GM10248 (cell line): ENCODE data around the gene AUTS2.

Experiments
- CTCF ChIA-PET: fragments of 300-600 bp; sonication (Branson Sonifier 250); formaldehyde crosslinking; extraction: SDS; loops from one replicate; lab custom pipeline; 2021; ENCODE audit warnings: antibody characterized with exemption; lab: Yijun Ruan, JAX
- POLR2A ChIA-PET: fragments of 350-650 bp; sonication (Branson Sonifier 250); formaldehyde crosslinking; extraction: SDS; loops from one replicate; lab custom pipeline; 2020; ENCODE audit warnings: antibody characterized with exemption; lab: Yijun Ruan, JAX
- DNase-seq: peaks from one replicate; pipeline ENCODE4 v3.0.0; 2012; ENCODE audit errors: extremely low spot score
- TF ChIP-seq, protein P1 (sequence below): IDR thresholded peaks from 2 replicates; pipeline ENCODE4 v1.5.1; 2012; ENCODE audit warnings: mild to moderate bottlenecking, low read depth; ENCODE audit errors: extremely low read depth, missing control alignments, control extremely low read depth

The AUTS2 gene

DNA sequence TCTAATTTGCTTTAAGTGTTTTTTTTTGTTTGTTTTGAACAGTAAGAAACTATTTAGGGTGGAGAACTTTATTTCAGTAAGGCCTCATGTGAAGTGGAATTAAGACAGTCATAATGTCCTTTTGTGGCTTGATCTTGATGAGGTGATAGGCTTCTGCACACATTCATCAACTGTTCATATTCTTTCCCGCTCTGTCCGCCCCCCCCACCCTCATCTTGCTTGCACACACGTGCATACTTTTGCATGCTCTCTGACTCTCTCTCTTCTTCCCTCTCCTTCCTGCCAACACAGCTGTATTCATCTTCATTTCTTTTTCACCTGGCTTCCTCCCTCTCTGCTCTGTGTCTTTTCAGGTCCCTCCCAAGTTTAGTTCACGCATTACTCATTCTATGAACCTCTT, 429.6 kb downstream of the AUTS2 start:
- no peak for DNase-seq
- CTCF ChIA-PET, result interaction anchor here (1.0 kb wide), 1 partner anchor 11 kb away, joined by 3 read pairs; no protein-coding TSS in a partner anchor
- TF ChIP-seq, protein P1, sequence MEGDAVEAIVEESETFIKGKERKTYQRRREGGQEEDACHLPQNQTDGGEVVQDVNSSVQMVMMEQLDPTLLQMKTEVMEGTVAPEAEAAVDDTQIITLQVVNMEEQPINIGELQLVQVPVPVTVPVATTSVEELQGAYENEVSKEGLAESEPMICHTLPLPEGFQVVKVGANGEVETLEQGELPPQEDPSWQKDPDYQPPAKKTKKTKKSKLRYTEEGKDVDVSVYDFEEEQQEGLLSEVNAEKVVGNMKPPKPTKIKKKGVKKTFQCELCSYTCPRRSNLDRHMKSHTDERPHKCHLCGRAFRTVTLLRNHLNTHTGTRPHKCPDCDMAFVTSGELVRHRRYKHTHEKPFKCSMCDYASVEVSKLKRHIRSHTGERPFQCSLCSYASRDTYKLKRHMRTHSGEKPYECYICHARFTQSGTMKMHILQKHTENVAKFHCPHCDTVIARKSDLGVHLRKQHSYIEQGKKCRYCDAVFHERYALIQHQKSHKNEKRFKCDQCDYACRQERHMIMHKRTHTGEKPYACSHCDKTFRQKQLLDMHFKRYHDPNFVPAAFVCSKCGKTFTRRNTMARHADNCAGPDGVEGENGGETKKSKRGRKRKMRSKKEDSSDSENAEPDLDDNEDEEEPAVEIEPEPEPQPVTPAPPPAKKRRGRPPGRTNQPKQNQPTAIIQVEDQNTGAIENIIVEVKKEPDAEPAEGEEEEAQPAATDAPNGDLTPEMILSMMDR, result no peak
- POLR2A ChIA-PET, result no interaction called here

DNA sequence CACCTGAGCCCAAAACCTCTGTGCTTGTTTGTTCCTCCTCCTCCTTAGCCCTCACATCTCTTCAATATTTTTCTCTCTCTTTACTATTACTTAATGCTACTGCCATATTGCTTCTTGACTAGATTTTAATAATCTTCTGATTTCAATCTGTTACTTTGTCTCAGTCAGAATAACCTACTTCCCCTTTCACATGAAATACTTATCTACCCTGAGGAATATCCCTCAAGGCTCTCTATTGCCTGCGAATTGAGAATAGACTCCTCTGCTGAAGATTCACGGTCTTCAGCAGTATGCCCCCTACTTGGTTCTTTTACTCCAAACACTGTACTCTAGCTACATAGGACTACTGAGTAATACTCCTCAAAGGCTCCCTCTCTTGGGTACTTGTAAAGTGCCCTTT, 430.3 kb downstream of the AUTS2 start:
- DNase-seq, result no peak
- CTCF ChIA-PET, result interaction anchor here (1.0 kb wide), 2 partner anchors 12 to 19 kb away, joined by 3 read pairs; no protein-coding TSS in a partner anchor
- POLR2A ChIA-PET, result no interaction called here
- TF ChIP-seq, protein P1, result no peak

DNA sequence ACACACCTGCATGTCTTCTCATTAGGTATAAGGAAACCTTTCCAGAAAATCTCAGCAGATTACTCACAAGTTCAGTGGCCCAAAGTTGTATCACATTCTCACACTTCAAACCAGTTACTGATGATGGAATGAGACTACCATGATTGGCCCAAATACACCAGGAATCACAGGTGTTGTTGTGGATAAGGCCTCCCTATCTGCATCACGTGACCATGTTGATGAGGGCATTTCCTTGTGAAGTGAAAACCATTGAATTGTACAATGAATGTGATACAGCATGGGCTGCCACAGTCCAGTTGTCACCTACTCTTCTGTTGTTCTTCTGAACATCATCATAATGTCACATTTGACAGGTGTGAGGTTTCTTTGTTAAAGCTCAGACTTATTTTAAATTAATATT, 431.7 kb downstream of the AUTS2 start:
- ChIA-PET POLR2A (no interaction called here), CTCF (interaction anchor here (1.0 to 2.7 kb wide), 2 partner anchors 8 to 13 kb away, joined by 3 to 15 read pairs; no protein-coding TSS in a partner anchor)
- TF ChIP-seq, protein P1, result no peak
- DNase-seq, result no peak

DNA sequence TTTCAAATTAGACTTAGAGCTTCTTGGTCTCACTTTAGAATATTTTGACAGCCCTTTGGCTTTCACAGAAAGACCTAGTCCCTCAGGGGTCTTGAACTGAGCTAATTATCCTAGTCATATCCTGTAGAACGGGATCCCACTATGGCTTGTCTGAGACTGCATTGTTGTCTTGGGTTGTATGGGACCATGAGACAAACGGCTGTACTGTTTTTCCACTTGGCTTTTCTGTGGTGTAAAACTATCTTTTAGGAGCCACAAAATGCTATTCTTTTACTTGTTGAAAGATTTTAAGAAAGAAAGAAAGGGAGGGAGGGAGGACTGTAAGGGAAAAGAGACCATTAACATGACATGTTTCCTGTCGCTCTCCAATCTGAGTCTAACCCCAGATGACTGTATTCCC, 432.5 kb downstream of the AUTS2 start:
- CTCF ChIA-PET, result interaction anchor here (0.7 to 2.7 kb wide), 2 partner anchors 12 to 254 kb away, joined by 3 to 15 read pairs; no protein-coding TSS in a partner anchor
- TF ChIP-seq, protein P1, result no peak
- POLR2A ChIA-PET, result no interaction called here
- DNase-seq, result no peak

DNA sequence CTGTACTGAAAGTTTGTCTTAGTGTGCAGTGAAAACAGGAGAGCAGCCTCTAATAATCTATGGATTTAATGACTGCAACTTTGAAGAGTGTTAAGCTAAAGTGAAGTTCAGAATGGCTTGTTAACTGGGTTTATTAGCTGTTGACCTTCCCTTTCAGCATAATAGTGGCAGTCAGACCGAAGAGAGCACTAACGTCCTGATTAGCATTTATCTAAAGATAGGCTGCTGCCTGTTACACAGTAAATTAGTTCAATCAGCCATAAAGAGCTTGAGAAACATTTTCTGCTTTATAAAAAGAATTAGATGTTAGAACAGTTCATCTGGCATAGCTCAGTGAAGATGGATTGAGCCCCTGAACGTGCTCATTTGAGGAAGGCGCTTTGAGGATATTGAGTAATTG, 433.0 kb downstream of the AUTS2 start:
- ChIA-PET POLR2A (no interaction called here), CTCF (interaction anchor here (0.7 to 2.7 kb wide), 3 partner anchors 11 to 255 kb away, joined by 3 to 15 read pairs (median 5); no protein-coding TSS in a partner anchor)
- TF ChIP-seq, protein P1, result no peak
- no peak for DNase-seq

DNA sequence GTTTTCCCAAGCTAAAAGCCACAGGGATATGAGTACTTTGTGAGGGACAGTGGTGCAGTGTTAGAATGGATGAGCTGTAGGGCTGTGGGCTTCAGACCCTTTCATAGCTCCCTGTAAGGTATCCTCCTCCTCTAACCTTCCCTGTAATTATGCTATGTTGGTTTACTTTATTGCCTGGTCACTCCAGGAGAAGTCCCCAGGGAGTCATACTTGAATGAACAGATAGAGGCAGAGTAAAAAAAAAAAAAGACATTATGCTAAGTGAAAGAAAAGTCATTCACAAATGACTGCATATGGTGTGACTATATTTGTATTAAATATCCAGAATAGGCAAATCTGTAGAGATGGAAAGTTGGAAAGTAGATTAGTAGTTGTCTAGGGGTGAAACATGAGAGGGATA, 434.4 kb downstream of the AUTS2 start:
- ChIA-PET POLR2A (no interaction called here), CTCF (interaction anchor here (1.3 to 2.2 kb wide), 3 partner anchors 10 to 19 kb away, joined by 4 to 5 read pairs (median 4); no protein-coding TSS in a partner anchor)
- TF ChIP-seq, protein P1, result no peak
- DNase-seq, result no peak
